Measurements from ENCODE around the gene TENT5C.

GRCh38 chr1:117623698-117624097 lies 17.9 kb downstream of the TENT5C start:
- TF ChIP-seq FOXM1 (IDR thresholded peaks at IDR 0.05; ENCODE audit: borderline replicate concordance) (no peak), SP1 (IDR thresholded peaks at IDR 0.05) (no peak), FOXA1 (IDR thresholded peaks at IDR 0.05) (no peak), ZNF384 (IDR thresholded peaks at IDR 0.05) (no peak), HDGF (IDR thresholded peaks at IDR 0.05; ENCODE audit: borderline replicate concordance) (no peak), ARNT (IDR thresholded peaks at IDR 0.05) (no peak), SUZ12 (IDR thresholded peaks at IDR 0.05) (no peak), BHLHE40 (IDR thresholded peaks at IDR 0.05; ENCODE audit: borderline replicate concordance) (no peak), LEF1 (IDR thresholded peaks at IDR 0.05; ENCODE audit: borderline replicate concordance) (no peak), NFRKB (IDR thresholded peaks at IDR 0.05) (no peak), PKNOX1 (IDR thresholded peaks at IDR 0.05) (no peak), ELF4 (IDR thresholded peaks at IDR 0.05) (no peak)

All from HEK293T (cell line).